BLaER1 treated with 17β-estradiol and CSF1 and Interleukin-3, amounts not matched to agents 10 nM and 100 nM (cell line): ENCODE data around the gene KCTD5.
A peak's percentile ranks its signal among the peaks of the same experiment; 100 is the strongest.

ENCODE experiments used
- H3K27ac ChIP-seq, 11 experiments: shearing (Covaris generic); formaldehyde crosslinking; 2 replicates each; pipeline ENCODE4 v1.8.1; 2022
- H3K27me3 ChIP-seq, 11 experiments: shearing (Covaris generic); formaldehyde crosslinking; 2 replicates each; pipeline ENCODE4 v1.8.1; 2022
- H3K36me3 ChIP-seq, 11 experiments: shearing (Covaris generic); formaldehyde crosslinking; 2 replicates each; pipeline ENCODE4 v1.8.1; 2022
- H3K4me1 ChIP-seq, 10 experiments: shearing (Covaris generic); formaldehyde crosslinking; 2 replicates each; pipeline ENCODE4 v1.8.1; 2022
- H3K4me2 ChIP-seq, 11 experiments: shearing (Covaris generic); formaldehyde crosslinking; 2 replicates each; pipeline ENCODE4 v1.8.1; 2022
- H3K4me3 ChIP-seq, 10 experiments: shearing (Covaris generic); formaldehyde crosslinking; 2 replicates each; pipeline ENCODE4 v1.8.1; 2022
- H3K9ac ChIP-seq, 11 experiments: shearing (Covaris generic); formaldehyde crosslinking; 2 replicates each; pipeline ENCODE4 v1.8.1; 2022
- H3K9me3 ChIP-seq, 11 experiments: shearing (Covaris generic); formaldehyde crosslinking; replicated peaks in 1 of 11; 2 replicates each; pipeline ENCODE4 v1.8.1; 2022
- H4K20me1 ChIP-seq, 11 experiments: shearing (Covaris generic); formaldehyde crosslinking; 2 replicates each; pipeline ENCODE4 v1.8.1; 2022
- Cebpa-rat ChIP-seq, 11 experiments: shearing (Covaris generic); IDR thresholded peaks; 2 replicates each; pipeline ENCODE4 v1.8.1; 2022

KCTD5 gene

GRCh38 chr16:2739625-2740430 lies 57.5 kb downstream of the KCTD5 start:
- no peaks in the 10 kb centered on the region for H3K9me3 ChIP-seq
- peak overlapping the region in 7 of 11 experiments; percentile 3 to 51 (median 30); a peak in 5 of 22 replicates for H3K9ac ChIP-seq
- H3K4me3 ChIP-seq: no peak overlapping the region
- no peaks in the 10 kb centered on the region for H4K20me1 ChIP-seq
- no peak overlapping the region for H3K27ac ChIP-seq
- H3K36me3 ChIP-seq: no peaks in the 10 kb centered on the region
- H3K27me3 ChIP-seq: no peaks in the 10 kb centered on the region
- peak overlapping the region in 1 of 11 experiments; percentile 25; a peak in 2 of 22 replicates for H3K4me2 ChIP-seq
- TF ChIP-seq Cebpa-rat (IDR thresholded peaks at IDR 0.05): no peak
- peaks cover 0 to 12% (median 8%) of the 10 kb centered on the region in 10 experiments; a peak in 10 of 20 replicates for H3K4me1 ChIP-seq

DNA sequence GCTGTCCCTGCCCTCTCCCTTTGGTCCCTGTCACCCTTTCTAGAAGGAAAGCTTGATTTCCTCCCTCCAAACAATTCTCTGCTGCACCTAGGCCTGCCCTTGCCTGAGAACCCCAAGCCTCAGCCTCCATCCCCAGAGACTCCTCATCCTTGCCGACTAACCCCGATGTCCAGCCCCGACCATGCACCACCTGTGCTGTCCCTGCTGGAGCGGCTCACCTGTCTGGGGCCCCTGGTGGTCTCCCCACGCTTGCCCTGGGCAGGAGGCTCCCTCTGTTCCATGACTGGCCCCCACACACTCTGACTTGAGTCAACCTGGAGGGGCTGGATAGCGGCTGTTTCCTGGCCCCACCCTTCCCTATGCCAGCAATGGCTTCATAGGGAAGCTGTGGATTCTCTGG lies 58.2 kb downstream of the KCTD5 start:
- Histone ChIP-seq H3K27me3 (no peaks in the 10 kb centered on the region), H3K36me3 (no peaks in the 10 kb centered on the region), H3K4me1 (peaks cover 0 to 11% (median 7%) of the 10 kb centered on the region in 10 experiments; a peak in 9 of 20 replicates), H3K4me3 (no peak overlapping the region), H3K4me2 (no peak overlapping the region), H3K9ac (no peak overlapping the region), H4K20me1 (no peaks in the 10 kb centered on the region), H3K9me3 (no peaks in the 10 kb centered on the region), H3K27ac (no peak overlapping the region)
- TF ChIP-seq Cebpa-rat (IDR thresholded peaks at IDR 0.05): no peak

GRCh38 chr16:2741168-2741567 lies 58.8 kb downstream of the KCTD5 start:
- H3K4me1 ChIP-seq: peaks cover 0 to 11% (median 8%) of the 10 kb centered on the region in 10 experiments; a peak in 9 of 20 replicates
- H3K4me2 ChIP-seq: no peak overlapping the region
- no peaks in the 10 kb centered on the region for H3K9me3 ChIP-seq
- H3K27ac ChIP-seq: no peak overlapping the region
- no peaks in the 10 kb centered on the region for H3K27me3 ChIP-seq
- TF ChIP-seq Cebpa-rat (IDR thresholded peaks at IDR 0.05): no peak
- no peak overlapping the region for H3K4me3 ChIP-seq
- no peak overlapping the region for H3K9ac ChIP-seq
- no peaks in the 10 kb centered on the region for H3K36me3 ChIP-seq
- H4K20me1 ChIP-seq: no peaks in the 10 kb centered on the region

DNA sequence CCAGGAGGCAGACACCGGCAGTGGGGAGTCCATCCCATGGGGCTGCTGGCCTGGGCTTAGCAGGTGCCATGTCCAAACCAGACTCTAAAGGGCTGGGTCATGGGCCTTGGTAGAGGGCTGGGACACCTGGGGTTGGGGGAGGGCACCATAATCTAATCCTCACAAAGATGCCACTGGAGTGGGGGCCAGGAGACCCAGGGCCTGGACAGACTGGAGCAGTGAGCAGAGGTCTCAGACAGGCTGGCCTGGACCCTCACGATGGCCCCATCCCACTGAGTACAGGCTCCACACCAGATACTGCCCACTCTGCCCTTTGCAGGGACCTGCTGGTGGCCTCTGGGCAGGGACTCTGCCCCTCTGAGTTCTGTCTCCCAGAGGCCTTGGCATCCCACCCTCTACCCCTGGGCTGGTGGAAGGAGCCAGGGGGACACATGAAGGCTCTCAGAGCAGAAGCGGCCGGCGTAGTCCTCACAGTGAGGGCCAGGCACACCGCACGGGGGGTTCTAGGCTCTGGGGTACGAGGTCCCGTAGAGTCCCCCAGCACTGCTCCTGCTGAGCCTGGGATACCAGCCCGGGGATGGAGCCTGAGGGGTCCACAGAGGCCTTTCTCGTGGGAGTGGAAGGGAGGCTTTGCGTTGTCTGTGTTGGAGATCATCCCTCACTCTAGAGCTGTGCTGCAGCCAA lies 60.1 kb downstream of the KCTD5 start:
- H4K20me1 ChIP-seq: no peaks in the 10 kb centered on the region
- no peaks in the 10 kb centered on the region for H3K36me3 ChIP-seq
- H3K9me3 ChIP-seq: no peaks in the 10 kb centered on the region
- no peak overlapping the region for H3K27ac ChIP-seq
- H3K27me3 ChIP-seq: no peaks in the 10 kb centered on the region
- no peak overlapping the region for H3K4me3 ChIP-seq
- no peak overlapping the region for H3K4me2 ChIP-seq
- TF ChIP-seq Cebpa-rat (IDR thresholded peaks at IDR 0.05): no peak
- peaks cover 0 to 13% (median 8%) of the 10 kb centered on the region in 10 experiments; a peak in 9 of 20 replicates for H3K4me1 ChIP-seq
- H3K9ac ChIP-seq: no peak overlapping the region; a peak in 1 of 22 replicates

GRCh38 chr16:2743007-2743810 lies 60.9 kb downstream of the KCTD5 start:
- H3K9ac ChIP-seq: no peak overlapping the region; a peak in 1 of 22 replicates
- no peak overlapping the region for H3K4me3 ChIP-seq
- H3K4me1 ChIP-seq: peaks cover 0 to 13% (median 8%) of the 10 kb centered on the region in 10 experiments; a peak in 9 of 20 replicates

DNA sequence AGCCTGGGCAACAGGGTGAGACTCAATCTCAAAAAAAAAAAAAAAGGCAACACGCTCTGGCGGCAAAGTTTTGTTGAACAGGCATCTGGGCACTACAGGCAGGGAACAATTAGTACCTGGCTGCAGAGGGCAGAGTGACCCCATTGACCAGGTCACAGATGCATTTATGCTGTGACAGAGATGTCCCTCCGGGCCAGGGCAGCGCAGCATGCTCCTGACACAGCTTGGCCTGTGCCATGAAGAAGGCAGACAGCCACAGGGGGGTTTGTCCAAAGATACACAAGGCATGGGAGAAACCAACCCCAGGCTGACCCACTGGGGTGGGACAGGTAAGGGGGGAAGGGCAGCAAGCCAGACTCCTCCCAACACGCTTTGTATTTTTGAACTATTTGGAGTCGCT lies 62.4 kb downstream of the KCTD5 start:
- Histone ChIP-seq H3K36me3 (peaks cover 0 to 7% (median 0%) of the 10 kb centered on the region in 11 experiments; a peak in 2 of 22 replicates), H3K27me3 (no peaks in the 10 kb centered on the region), H3K4me1 (peaks cover 0 to 5% (median 0%) of the 10 kb centered on the region in 10 experiments; a peak in 4 of 20 replicates), H3K9ac (no peak overlapping the region), H4K20me1 (no peaks in the 10 kb centered on the region), H3K4me2 (no peak overlapping the region), H3K4me3 (no peak overlapping the region), H3K9me3 (no peaks in the 10 kb centered on the region), H3K27ac (no peak overlapping the region)
- TF ChIP-seq Cebpa-rat (IDR thresholded peaks at IDR 0.05): no peak

More at GRCh38 chr16:2743007-2743810, 60.9 kb downstream of the KCTD5 start:
- Histone ChIP-seq H3K4me2 (no peak overlapping the region), H3K27ac (no peak overlapping the region), H4K20me1 (no peaks in the 10 kb centered on the region), H3K27me3 (no peaks in the 10 kb centered on the region), H3K9me3 (no peaks in the 10 kb centered on the region), H3K36me3 (no peaks in the 10 kb centered on the region)
- TF ChIP-seq Cebpa-rat (IDR thresholded peaks at IDR 0.05): no peak

- TF ChIP-seq Cebpa-rat (IDR thresholded peaks at IDR 0.05): no peak
- Histone ChIP-seq H3K4me2 (no peak overlapping the region), H3K4me1 (peaks cover 0 to 5% (median 0%) of the 10 kb centered on the region in 10 experiments; a peak in 3 of 20 replicates), H3K9ac (0 out of 22 replicates have a peak overlapping the region, but pooled peaks of 1 of the 11 experiments have one; percentile 14), H3K27ac (no peak overlapping the region), H3K4me3 (no peak overlapping the region), H3K9me3 (no peaks in the 10 kb centered on the region), H3K27me3 (no peaks in the 10 kb centered on the region), H3K36me3 (peaks cover 0 to 8% (median 0%) of the 10 kb centered on the region in 11 experiments; a peak in 2 of 22 replicates), H4K20me1 (no peaks in the 10 kb centered on the region)
Observed at GRCh38 chr16:2745116-2745890, 63.0 kb downstream of the KCTD5 start.

DNA sequence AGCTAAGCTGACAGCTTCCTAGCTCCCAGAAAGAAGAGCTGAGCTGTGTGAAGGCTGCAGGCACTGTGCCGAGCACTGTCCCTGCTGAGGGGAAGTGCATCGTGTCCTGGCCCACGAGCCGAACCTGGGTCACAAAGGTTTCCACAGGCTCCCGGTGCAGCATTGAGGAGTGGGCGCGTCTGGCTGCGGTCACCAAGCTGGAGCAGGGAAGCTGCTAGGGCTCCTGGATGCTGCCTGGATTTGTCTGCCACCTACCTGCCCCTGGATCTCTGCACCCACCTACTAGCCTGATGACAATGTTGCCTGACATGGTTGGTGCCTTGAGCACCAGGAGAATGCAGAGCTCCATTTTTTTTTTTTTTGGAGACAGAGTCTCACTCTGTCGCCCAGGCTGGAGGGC lies 63.6 kb downstream of the KCTD5 start:
- Histone ChIP-seq H3K36me3 (peaks cover 0 to 8% (median 0%) of the 10 kb centered on the region in 11 experiments; a peak in 2 of 22 replicates), H3K27me3 (no peaks in the 10 kb centered on the region), H3K4me3 (no peak overlapping the region), H3K27ac (no peak overlapping the region), H3K9ac (0 out of 22 replicates have a peak overlapping the region, but pooled peaks of 1 of the 11 experiments have one; percentile 14), H3K9me3 (no peaks in the 10 kb centered on the region), H3K4me1 (peaks cover 4 to 9% (median 5%) of the 10 kb centered on the region in 10 experiments), H4K20me1 (no peaks in the 10 kb centered on the region), H3K4me2 (no peak overlapping the region)
- TF ChIP-seq Cebpa-rat (IDR thresholded peaks at IDR 0.05): no peak
